Measurements from ENCODE around the gene SLC25A23. TPM values are rescaled to one million over a fixed set of nuclear protein-coding genes. Genes with fewer than 3 reads are reported as not detected.

SLC25A23 gene
- total and polyA plus RNA-seq, 2 of the 8 experiments (the other 6 are each of a cell fraction or from before 2014, with no cell fraction given) = 18.0 to 48.1 TPM

- TF ChIP-seq SIX5 (IDR thresholded peaks at IDR 0.05; ENCODE audit: low read depth, low read length) (no peak), POLR2AphosphoS5 (IDR thresholded peaks at IDR 0.05; ENCODE audit: low read depth, low read length) (no peak), CREB1 (IDR thresholded peaks at IDR 0.05) (no peak), KDM4A (IDR thresholded peaks at IDR 0.05; ENCODE audit: low read depth, low read length, severe bottlenecking) (no peak)
These were observed 44.0 kb upstream of the SLC25A23 start (continued) for GRCh38 chr19:6503407-6504201.
